GM23338 (cell line): ENCODE results near the gene CWC22. TPM values are rescaled to one million over a fixed set of nuclear protein-coding genes. Genes with fewer than 3 reads are reported as not detected.
A peak's percentile ranks its signal among the peaks of the same experiment; 100 is the strongest.

Experiments used
- ATAC-seq: fragments of 200-7000 bp; cut with Tn5 transposase; 3 replicates; pipeline ENCODE4 v1.9.1; 2020
- DNase-seq: peaks from one replicate; pipeline ENCODE4 v3.0.0-alpha.2; 2015; ENCODE audit warnings: low spot score
- H2AFZ ChIP-seq: fragments of 200-600 bp; sonication (generic); 2 replicates; pipeline ENCODE4 v1.8.0; 2016; ENCODE audit warnings: antibody characterized with exemption, mild to moderate bottlenecking, moderate library complexity
- H3F3A ChIP-seq: fragments of 200-600 bp; sonication (generic); replicated peaks from 2 replicates; pipeline ENCODE4 v1.8.0; 2017; ENCODE audit warnings: antibody characterized with exemption, mixed run types, low read depth
- H3K27ac ChIP-seq: fragments of 200-600 bp; sonication (generic); 2 replicates; pipeline ENCODE4 v1.6.1; 2016; ENCODE audit warnings: low read depth
- H3K27me3 ChIP-seq: fragments of 200-600 bp; sonication (generic); 2 replicates; pipeline ENCODE4 v1.8.0; 2016; ENCODE audit warnings: mild to moderate bottlenecking, mixed run types, moderate library complexity; ENCODE audit not compliant: insufficient read depth
- H3K36me3 ChIP-seq: fragments of 200-600 bp; sonication (generic); 2 replicates; pipeline ENCODE4 v1.8.0; 2016; ENCODE audit warnings: mild to moderate bottlenecking; ENCODE audit not compliant: insufficient read depth
- H3K4me1 ChIP-seq: fragments of 200-600 bp; sonication (generic); 2 replicates; pipeline ENCODE4 v1.8.0; 2016; ENCODE audit warnings: mild to moderate bottlenecking, moderate library complexity; ENCODE audit not compliant: insufficient read depth
- H3K4me2 ChIP-seq: fragments of 200-600 bp; sonication (generic); 2 replicates; pipeline ENCODE4 v1.7.1; 2017; ENCODE audit warnings: mixed run types
- H3K4me3 ChIP-seq: fragments of 200-600 bp; sonication (generic); 2 replicates; pipeline ENCODE4 v1.6.1; 2016; ENCODE audit warnings: mixed run types
- H3K79me2 ChIP-seq: fragments of 200-600 bp; sonication (generic); replicated peaks from 2 replicates; pipeline ENCODE4 v1.8.0; 2017; ENCODE audit warnings: mild to moderate bottlenecking; ENCODE audit not compliant: insufficient read depth
- H3K9me2 ChIP-seq: fragments of 200-600 bp; sonication (generic); 2 replicates; pipeline ENCODE4 v1.8.0; 2017; ENCODE audit not compliant: insufficient read depth
- H4K20me1 ChIP-seq: fragments of 200-600 bp; sonication (generic); replicated peaks from 2 replicates; pipeline ENCODE4 v1.8.0; 2017; ENCODE audit warnings: mild to moderate bottlenecking; ENCODE audit not compliant: insufficient read depth
- H3K27ac Mint-ChIP-seq: 2 replicates; pipeline ENCODE4 v1.8.0; 2020; ENCODE audit warnings: inconsistent platforms, mild to moderate bottlenecking, moderate library complexity, mixed read lengths
- H3K27me3 Mint-ChIP-seq: 3 replicates; pipeline ENCODE4 v1.8.0; 2022; ENCODE audit warnings: low read depth, mild to moderate bottlenecking, moderate library complexity, mixed read lengths, inconsistent platforms; ENCODE audit not compliant: insufficient read depth, poor library complexity
- H3K36me3 Mint-ChIP-seq: 3 replicates; pipeline ENCODE4 v1.8.0; 2021; ENCODE audit warnings: low read depth, mild to moderate bottlenecking, inconsistent platforms, moderate library complexity, mixed read lengths
- H3K4me1 Mint-ChIP-seq: 3 replicates; pipeline ENCODE4 v1.8.0; 2020; ENCODE audit warnings: mild to moderate bottlenecking, inconsistent platforms, mixed read lengths
- H3K4me3 Mint-ChIP-seq: 3 replicates; pipeline ENCODE4 v1.8.0; 2021; ENCODE audit warnings: moderate library complexity, mild to moderate bottlenecking, inconsistent platforms, mixed read lengths
- H3K9me3 Mint-ChIP-seq: 3 replicates; pipeline ENCODE4 v1.8.0; 2020; ENCODE audit warnings: moderate library complexity, mild to moderate bottlenecking, inconsistent platforms, mixed read lengths
- CREB1 ChIP-seq: fragments of 250-450 bp; sonication (Bioruptor Pico); IDR thresholded peaks from 2 replicates; pipeline ENCODE4 v1.5.0; 2020; ENCODE audit warnings: low read depth, mild to moderate bottlenecking, moderate library complexity
- EZH2 ChIP-seq: fragments of 200-600 bp; sonication (generic); IDR thresholded peaks from one replicate; pipeline ENCODE4 v1.8.0; 2017; ENCODE audit warnings: antibody characterized with exemption, mild to moderate bottlenecking, low read depth; ENCODE audit not compliant: unreplicated experiment
- EZH2phosphoT487 ChIP-seq: fragments of 200-600 bp; sonication (generic); IDR thresholded peaks from one replicate; pipeline ENCODE4 v1.8.1; 2018; ENCODE audit warnings: antibody characterized with exemption; ENCODE audit not compliant: unreplicated experiment
- JUNB ChIP-seq: IDR thresholded peaks from one replicate; pipeline ENCODE4 v1.6.1; 2016; ENCODE audit warnings: antibody characterized with exemption; ENCODE audit not compliant: unreplicated experiment
- NANOG ChIP-seq: IDR thresholded peaks from 2 replicates; pipeline ENCODE4 v1.6.1; 2016; ENCODE audit warnings: antibody characterized with exemption, borderline replicate concordance
- POLR2AphosphoS5 ChIP-seq: IDR thresholded peaks from 2 replicates; pipeline ENCODE4 v1.6.1; 2016; ENCODE audit warnings: antibody characterized with exemption, low read depth
- STAT1 ChIP-seq: IDR thresholded peaks from one replicate; pipeline ENCODE4 v1.6.1; 2016; ENCODE audit warnings: antibody characterized with exemption; ENCODE audit not compliant: unreplicated experiment
- ZNF114 ChIP-seq: fragments of 250-450 bp; sonication (Bioruptor Pico); IDR thresholded peaks from 2 replicates; pipeline ENCODE4 v1.5.0; 2020; ENCODE audit warnings: mild to moderate bottlenecking, moderate library complexity
- ZNF331 ChIP-seq: fragments of 250-450 bp; sonication (Bioruptor Pico); IDR thresholded peaks from 2 replicates; pipeline ENCODE4 v1.5.0; 2020; ENCODE audit warnings: low read depth, mild to moderate bottlenecking, moderate library complexity
- polyA plus RNA-seq: library from polyadenylated mRNA; unstranded; fragments of >200 nt; fragmentation: Nextera tagmentation; extraction: Ambion mirVana; gene quantifications from 2 replicates; pipeline ENCODE4 v1.2.1, GENCODE V29; 2016
- total RNA-seq: library from RNA; depleted of rRNA; stranded (reverse); fragments of >200 nt; shearing (Covaris generic); gene quantifications from 2 replicates; pipeline ENCODE4 v1.2.3, GENCODE V29; 2014
- TF ChIP-seq, protein P1 (sequence below): IDR thresholded peaks from one replicate; pipeline ENCODE4 v1.6.1; 2018; ENCODE audit warnings: antibody characterized with exemption; ENCODE audit not compliant: unreplicated experiment
- TF ChIP-seq, protein P2 (sequence below): IDR thresholded peaks from 2 replicates; pipeline ENCODE4 v1.6.1; 2016; ENCODE audit warnings: antibody characterized with exemption
- TF ChIP-seq, protein P3 (sequence below), 2 experiments: fragments of 200-600 bp in 1 of 2; sonication (generic) in 1 of 2; conservative IDR thresholded peaks; 2 replicates each; pipeline versions ENCODE4 v1.5.1 to v1.6.1; 2016 to 2017; ENCODE audit warnings: antibody characterized with exemption in 2 of 2, low read depth in 2 of 2, mild to moderate bottlenecking in 2 of 2, moderate library complexity in 1 of 2
- TF ChIP-seq, protein P4 (sequence below): fragments of 250-450 bp; sonication (Bioruptor Pico); IDR thresholded peaks from 2 replicates; pipeline ENCODE4 v1.5.0; 2020; ENCODE audit warnings: mild to moderate bottlenecking, moderate library complexity

The CWC22 gene
- total and polyA plus RNA-seq, 2 experiments from 2014 or later: 36.0 to 38.3 TPM

DNA sequence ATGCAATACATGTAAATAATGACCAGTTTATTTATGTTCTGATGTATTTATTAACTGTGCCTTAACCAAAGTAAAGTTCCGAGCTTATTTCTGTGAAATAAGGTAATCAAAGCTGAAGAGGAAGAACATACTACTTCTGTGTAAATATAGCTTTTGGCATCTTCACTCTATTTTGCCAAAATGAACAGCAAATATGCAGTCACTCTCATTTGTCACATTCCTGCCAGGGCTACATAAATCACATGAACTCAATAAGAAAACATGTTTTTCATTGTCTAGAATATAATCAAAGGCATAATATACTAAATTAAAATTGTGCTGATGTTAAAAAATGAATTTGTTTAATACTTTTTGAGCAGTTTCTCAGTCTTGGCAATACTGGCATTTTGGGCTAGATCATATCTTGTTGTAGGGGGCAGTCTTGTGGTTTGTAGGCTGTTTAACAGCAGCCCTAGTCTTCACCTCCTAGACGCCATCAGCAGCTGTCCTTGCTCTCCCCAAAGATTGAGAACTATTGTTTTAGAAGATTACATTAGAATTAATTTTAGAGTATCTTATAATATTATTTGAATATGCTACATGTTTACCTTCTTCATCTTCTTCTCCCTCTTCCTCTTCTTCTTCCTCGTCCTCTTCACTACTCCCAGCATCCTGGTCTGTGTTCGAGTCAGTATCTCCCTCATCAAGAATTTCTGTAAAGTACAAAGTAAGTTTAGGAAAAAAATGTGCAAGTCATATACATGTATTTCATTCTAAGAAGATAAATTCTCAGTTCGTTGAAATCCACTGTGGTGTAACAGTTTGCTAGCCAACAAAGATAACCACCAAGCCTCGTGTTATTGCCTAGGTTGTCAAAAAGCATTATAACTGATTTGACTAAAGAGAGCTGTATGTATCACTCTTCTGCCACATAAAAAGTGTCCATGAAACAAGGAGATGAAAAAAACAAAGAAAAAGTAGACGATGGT, 41.5 kb downstream of the CWC22 start:
- H3K27ac Mint-ChIP-seq: peak overlapping the region; percentile 63
- ATAC-seq (no peak), DNase-seq (no peak)
- Histone ChIP-seq H3K79me2 (no peaks in the 10 kb centered on the region), H4K20me1 (no peaks in the 10 kb centered on the region; the same call in 1 of the 2 replicates), H3K27me3 (no peaks in the 10 kb centered on the region), H3K27ac (no peak overlapping the region), H2AFZ (no peak overlapping the region), H3F3A (no peaks in the 10 kb centered on the region), H3K9me2 (no peaks in the 10 kb centered on the region), H3K36me3 (peaks cover 34% of the 10 kb centered on the region), H3K4me3 (no peak overlapping the region), H3K4me2 (no peak overlapping the region), H3K4me1 (peaks cover 9% of the 10 kb centered on the region; the same call in 1 of the 2 replicates)
- no peak overlapping the region for H3K4me3 Mint-ChIP-seq
- TF ChIP-seq CREB1 (CRISPR knock-in tag) (no peak), ZNF331 (CRISPR knock-in tag) (no peak), NANOG (no peak), EZH2 (no peak), JUNB (no peak), POLR2AphosphoS5 (no peak), EZH2phosphoT487 (no peak), ZNF114 (no peak), STAT1 (no peak)
- TF ChIP-seq, protein P1, sequence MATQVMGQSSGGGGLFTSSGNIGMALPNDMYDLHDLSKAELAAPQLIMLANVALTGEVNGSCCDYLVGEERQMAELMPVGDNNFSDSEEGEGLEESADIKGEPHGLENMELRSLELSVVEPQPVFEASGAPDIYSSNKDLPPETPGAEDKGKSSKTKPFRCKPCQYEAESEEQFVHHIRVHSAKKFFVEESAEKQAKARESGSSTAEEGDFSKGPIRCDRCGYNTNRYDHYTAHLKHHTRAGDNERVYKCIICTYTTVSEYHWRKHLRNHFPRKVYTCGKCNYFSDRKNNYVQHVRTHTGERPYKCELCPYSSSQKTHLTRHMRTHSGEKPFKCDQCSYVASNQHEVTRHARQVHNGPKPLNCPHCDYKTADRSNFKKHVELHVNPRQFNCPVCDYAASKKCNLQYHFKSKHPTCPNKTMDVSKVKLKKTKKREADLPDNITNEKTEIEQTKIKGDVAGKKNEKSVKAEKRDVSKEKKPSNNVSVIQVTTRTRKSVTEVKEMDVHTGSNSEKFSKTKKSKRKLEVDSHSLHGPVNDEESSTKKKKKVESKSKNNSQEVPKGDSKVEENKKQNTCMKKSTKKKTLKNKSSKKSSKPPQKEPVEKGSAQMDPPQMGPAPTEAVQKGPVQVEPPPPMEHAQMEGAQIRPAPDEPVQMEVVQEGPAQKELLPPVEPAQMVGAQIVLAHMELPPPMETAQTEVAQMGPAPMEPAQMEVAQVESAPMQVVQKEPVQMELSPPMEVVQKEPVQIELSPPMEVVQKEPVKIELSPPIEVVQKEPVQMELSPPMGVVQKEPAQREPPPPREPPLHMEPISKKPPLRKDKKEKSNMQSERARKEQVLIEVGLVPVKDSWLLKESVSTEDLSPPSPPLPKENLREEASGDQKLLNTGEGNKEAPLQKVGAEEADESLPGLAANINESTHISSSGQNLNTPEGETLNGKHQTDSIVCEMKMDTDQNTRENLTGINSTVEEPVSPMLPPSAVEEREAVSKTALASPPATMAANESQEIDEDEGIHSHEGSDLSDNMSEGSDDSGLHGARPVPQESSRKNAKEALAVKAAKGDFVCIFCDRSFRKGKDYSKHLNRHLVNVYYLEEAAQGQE: no peak
- TF ChIP-seq, protein P2, sequence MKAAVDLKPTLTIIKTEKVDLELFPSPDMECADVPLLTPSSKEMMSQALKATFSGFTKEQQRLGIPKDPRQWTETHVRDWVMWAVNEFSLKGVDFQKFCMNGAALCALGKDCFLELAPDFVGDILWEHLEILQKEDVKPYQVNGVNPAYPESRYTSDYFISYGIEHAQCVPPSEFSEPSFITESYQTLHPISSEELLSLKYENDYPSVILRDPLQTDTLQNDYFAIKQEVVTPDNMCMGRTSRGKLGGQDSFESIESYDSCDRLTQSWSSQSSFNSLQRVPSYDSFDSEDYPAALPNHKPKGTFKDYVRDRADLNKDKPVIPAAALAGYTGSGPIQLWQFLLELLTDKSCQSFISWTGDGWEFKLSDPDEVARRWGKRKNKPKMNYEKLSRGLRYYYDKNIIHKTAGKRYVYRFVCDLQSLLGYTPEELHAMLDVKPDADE: no peak
- TF ChIP-seq, protein P3, sequence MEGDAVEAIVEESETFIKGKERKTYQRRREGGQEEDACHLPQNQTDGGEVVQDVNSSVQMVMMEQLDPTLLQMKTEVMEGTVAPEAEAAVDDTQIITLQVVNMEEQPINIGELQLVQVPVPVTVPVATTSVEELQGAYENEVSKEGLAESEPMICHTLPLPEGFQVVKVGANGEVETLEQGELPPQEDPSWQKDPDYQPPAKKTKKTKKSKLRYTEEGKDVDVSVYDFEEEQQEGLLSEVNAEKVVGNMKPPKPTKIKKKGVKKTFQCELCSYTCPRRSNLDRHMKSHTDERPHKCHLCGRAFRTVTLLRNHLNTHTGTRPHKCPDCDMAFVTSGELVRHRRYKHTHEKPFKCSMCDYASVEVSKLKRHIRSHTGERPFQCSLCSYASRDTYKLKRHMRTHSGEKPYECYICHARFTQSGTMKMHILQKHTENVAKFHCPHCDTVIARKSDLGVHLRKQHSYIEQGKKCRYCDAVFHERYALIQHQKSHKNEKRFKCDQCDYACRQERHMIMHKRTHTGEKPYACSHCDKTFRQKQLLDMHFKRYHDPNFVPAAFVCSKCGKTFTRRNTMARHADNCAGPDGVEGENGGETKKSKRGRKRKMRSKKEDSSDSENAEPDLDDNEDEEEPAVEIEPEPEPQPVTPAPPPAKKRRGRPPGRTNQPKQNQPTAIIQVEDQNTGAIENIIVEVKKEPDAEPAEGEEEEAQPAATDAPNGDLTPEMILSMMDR (conservative IDR thresholded peaks at IDR 0.05; ENCODE audit: low read depth in 2 of 2): no peak
- TF ChIP-seq, protein P4, sequence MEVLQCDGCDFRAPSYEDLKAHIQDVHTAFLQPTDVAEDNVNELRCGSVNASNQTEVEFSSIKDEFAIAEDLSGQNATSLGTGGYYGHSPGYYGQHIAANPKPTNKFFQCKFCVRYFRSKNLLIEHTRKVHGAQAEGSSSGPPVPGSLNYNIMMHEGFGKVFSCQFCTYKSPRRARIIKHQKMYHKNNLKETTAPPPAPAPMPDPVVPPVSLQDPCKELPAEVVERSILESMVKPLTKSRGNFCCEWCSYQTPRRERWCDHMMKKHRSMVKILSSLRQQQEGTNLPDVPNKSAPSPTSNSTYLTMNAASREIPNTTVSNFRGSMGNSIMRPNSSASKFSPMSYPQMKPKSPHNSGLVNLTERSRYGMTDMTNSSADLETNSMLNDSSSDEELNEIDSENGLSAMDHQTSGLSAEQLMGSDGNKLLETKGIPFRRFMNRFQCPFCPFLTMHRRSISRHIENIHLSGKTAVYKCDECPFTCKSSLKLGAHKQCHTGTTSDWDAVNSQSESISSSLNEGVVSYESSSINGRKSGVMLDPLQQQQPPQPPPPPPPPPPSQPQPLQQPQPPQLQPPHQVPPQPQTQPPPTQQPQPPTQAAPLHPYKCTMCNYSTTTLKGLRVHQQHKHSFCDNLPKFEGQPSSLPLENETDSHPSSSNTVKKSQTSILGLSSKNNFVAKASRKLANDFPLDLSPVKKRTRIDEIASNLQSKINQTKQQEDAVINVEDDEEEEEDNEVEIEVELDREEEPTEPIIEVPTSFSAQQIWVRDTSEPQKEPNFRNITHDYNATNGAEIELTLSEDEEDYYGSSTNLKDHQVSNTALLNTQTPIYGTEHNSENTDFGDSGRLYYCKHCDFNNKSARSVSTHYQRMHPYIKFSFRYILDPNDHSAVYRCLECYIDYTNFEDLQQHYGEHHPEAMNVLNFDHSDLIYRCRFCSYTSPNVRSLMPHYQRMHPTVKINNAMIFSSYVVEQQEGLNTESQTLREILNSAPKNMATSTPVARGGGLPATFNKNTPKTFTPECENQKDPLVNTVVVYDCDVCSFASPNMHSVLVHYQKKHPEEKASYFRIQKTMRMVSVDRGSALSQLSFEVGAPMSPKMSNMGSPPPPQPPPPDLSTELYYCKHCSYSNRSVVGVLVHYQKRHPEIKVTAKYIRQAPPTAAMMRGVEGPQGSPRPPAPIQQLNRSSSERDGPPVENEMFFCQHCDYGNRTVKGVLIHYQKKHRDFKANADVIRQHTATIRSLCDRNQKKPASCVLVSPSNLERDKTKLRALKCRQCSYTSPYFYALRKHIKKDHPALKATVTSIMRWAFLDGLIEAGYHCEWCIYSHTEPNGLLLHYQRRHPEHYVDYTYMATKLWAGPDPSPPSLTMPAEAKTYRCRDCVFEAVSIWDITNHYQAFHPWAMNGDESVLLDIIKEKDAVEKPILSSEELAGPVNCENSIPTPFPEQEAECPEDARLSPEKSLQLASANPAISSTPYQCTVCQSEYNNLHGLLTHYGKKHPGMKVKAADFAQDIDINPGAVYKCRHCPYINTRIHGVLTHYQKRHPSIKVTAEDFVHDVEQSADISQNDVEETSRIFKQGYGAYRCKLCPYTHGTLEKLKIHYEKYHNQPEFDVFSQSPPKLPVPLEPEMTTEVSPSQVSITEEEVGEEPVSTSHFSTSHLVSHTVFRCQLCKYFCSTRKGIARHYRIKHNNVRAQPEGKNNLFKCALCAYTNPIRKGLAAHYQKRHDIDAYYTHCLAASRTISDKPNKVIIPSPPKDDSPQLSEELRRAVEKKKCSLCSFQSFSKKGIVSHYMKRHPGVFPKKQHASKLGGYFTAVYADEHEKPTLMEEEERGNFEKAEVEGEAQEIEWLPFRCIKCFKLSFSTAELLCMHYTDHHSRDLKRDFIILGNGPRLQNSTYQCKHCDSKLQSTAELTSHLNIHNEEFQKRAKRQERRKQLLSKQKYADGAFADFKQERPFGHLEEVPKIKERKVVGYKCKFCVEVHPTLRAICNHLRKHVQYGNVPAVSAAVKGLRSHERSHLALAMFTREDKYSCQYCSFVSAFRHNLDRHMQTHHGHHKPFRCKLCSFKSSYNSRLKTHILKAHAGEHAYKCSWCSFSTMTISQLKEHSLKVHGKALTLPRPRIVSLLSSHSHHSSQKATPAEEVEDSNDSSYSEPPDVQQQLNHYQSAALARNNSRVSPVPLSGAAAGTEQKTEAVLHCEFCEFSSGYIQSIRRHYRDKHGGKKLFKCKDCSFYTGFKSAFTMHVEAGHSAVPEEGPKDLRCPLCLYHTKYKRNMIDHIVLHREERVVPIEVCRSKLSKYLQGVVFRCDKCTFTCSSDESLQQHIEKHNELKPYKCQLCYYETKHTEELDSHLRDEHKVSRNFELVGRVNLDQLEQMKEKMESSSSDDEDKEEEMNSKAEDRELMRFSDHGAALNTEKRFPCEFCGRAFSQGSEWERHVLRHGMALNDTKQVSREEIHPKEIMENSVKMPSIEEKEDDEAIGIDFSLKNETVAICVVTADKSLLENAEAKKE: no peak
- no peaks in the 10 kb centered on the region for H3K9me3 Mint-ChIP-seq
- no peaks in the 10 kb centered on the region for H3K27me3 Mint-ChIP-seq
- peaks cover 37% of the 10 kb centered on the region for H3K36me3 Mint-ChIP-seq
- peaks cover 17% of the 10 kb centered on the region; the same call in 2 of the 3 replicates for H3K4me1 Mint-ChIP-seq
